ENCODE data around the gene MAU2.

MAU2 gene, protein sequence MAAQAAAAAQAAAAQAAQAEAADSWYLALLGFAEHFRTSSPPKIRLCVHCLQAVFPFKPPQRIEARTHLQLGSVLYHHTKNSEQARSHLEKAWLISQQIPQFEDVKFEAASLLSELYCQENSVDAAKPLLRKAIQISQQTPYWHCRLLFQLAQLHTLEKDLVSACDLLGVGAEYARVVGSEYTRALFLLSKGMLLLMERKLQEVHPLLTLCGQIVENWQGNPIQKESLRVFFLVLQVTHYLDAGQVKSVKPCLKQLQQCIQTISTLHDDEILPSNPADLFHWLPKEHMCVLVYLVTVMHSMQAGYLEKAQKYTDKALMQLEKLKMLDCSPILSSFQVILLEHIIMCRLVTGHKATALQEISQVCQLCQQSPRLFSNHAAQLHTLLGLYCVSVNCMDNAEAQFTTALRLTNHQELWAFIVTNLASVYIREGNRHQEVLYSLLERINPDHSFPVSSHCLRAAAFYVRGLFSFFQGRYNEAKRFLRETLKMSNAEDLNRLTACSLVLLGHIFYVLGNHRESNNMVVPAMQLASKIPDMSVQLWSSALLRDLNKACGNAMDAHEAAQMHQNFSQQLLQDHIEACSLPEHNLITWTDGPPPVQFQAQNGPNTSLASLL

DNA sequence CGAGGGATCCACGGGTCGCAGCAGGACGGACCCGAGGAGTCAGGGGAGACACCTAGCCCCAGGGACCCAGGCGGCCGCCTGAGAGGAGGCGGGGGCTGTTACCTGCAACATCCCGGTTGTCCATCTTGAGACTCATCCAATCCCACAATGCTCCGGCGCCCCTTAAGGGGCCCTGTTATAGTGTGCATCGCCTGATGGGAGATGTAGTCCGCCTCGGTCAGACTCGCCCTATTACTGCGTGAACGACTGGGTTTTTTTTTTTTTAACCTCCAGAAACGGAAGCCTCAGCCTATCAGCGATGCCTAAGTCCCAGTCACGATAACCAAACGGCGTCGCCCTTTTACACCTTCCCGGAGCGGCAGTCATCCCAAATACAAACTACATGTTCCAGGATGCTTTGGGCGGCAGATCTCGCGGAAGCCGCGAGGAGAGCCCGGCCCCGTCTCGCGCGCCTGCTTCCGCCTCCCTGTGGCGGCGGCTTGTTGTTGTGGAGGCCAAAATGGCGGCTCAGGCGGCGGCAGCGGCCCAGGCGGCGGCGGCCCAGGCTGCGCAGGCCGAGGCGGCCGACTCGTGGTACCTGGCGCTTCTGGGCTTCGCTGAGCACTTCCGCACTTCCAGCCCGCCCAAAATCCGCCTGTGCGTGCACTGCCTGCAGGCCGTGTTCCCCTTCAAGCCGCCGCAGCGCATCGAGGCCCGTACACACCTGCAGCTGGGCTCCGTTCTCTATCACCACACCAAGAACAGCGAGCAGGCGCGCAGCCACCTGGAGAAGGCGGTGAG, at the start of gene MAU2, which contains the start of gene SUGP1:
Gene MAU2 (plus strand): TSS at position 469 of the 780 bp plus-strand sequence. CDS start 31 bp downstream, at position 500.
Gene SUGP1 (minus strand): TSS at position 149 of the 780 bp plus-strand sequence. CDS start 13 bp downstream, at position 136.
- Histone ChIP-seq H3K4me3 (ENCODE audit: low read depth in 1 of 5, low read length in 5 of 5) (peak within 1 kb of the TSS; percentile 82 to 99 (median 94)), H3K9ac (ENCODE audit: low read length in 5 of 5) (peak within 1 kb of the TSS; percentile 89 to 100 (median 99)), H3K9me3 (ENCODE audit: control insufficient read depth in 5 of 5, low read length in 5 of 5) (no peaks in the 10 kb centered on the region), H3K27ac (ENCODE audit: low read depth, low read length) (peak within 1 kb of the TSS; percentile 87), H3K36me3 (ENCODE audit: control insufficient read depth in 5 of 5, insufficient read depth in 5 of 5, low read length in 5 of 5) (peaks cover 0 to 32% (median 23%) of the 10 kb centered on the region in 5 donors), H3K4me1 (ENCODE audit: control insufficient read depth in 5 of 5, insufficient read depth in 5 of 5, low read length in 5 of 5) (peaks cover 2 to 36% (median 27%) of the 10 kb centered on the region in 5 donors), H3K27me3 (ENCODE audit: control insufficient read depth in 5 of 5, insufficient read depth in 4 of 5, low read length in 5 of 5) (no peaks in the 10 kb centered on the region)

DNA sequence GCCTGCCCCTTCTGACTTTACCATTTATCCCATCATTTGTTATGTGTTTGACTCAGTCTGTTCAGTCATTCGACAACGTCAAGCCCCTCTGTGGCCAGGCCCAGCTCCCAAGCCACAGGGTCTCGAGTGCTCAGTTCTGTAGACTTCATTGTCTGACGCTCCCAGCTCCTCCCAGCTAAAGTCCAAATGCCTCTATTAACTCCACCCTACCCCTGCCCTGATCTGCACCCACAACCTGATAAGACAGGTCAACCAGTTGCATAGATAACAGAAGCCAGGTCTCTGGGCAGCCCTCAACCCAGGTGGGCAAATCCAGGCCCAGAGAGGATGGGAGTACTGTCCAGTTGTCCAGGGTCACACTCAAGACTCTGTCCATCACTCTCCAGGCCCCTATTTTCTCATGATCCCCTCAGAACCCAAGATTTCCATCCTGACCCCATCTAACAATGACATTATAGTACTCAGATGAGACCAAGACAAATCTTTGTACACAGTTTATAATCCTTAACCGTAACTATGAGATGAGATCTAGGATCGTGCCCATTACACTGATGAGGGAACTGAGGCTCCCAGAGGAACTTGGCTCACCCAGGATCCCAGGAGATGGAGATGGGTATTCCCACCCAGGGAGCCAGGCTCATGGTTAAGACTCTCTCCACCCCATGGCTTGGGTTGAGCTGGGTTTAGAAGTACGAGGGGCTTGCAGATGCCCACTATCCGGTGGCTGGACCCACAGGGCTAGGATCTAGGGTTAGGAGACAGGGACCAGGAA, 48.6 kb upstream of the MAU2 start:
- Histone ChIP-seq H3K4me3 (ENCODE audit: low read depth in 1 of 5, low read length in 5 of 5) (no peak overlapping the region), H3K9me3 (ENCODE audit: control insufficient read depth in 5 of 5, low read length in 5 of 5) (no peaks in the 10 kb centered on the region), H3K4me1 (ENCODE audit: control insufficient read depth in 5 of 5, insufficient read depth in 5 of 5, low read length in 5 of 5) (peaks cover 0 to 10% (median 0%) of the 10 kb centered on the region in 5 donors), H3K27me3 (ENCODE audit: control insufficient read depth in 5 of 5, insufficient read depth in 4 of 5, low read length in 5 of 5) (peaks cover 4 to 22% (median 9%) of the 10 kb centered on the region in 5 donors), H3K27ac (ENCODE audit: low read depth, low read length) (no peak overlapping the region), H3K36me3 (ENCODE audit: control insufficient read depth in 5 of 5, insufficient read depth in 5 of 5, low read length in 5 of 5) (peaks cover 0 to 22% (median 20%) of the 10 kb centered on the region in 5 donors), H3K9ac (ENCODE audit: low read length in 5 of 5) (no peak overlapping the region)

DNA sequence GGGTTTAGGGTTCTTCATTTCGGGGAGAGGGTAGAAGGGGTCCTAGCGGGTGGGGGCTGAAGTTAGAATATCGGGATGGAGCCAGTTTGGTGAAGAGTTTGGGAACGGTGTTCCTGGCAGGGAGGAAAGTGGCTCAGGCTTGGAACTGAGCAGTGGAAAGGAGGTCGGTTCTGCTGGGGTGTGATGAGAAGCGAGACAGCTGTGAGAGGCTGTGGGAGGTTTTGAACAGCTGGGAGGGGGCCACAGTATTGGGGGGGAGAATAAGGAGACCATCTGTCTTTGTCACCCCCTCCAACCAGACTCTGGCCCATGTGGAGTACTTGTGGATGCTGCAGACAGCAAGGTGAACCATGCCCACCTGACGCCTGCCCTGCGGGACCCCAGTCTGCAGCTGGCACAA, 46.5 kb upstream of the MAU2 start:
- Histone ChIP-seq H3K9ac (ENCODE audit: low read length in 5 of 5) (no peak overlapping the region), H3K9me3 (ENCODE audit: control insufficient read depth in 5 of 5, low read length in 5 of 5) (no peaks in the 10 kb centered on the region), H3K4me3 (ENCODE audit: low read depth in 1 of 5, low read length in 5 of 5) (no peak overlapping the region), H3K27ac (ENCODE audit: low read depth, low read length) (no peak overlapping the region), H3K4me1 (ENCODE audit: control insufficient read depth in 5 of 5, insufficient read depth in 5 of 5, low read length in 5 of 5) (peaks cover 0 to 10% (median 0%) of the 10 kb centered on the region in 5 donors), H3K36me3 (ENCODE audit: control insufficient read depth in 5 of 5, insufficient read depth in 5 of 5, low read length in 5 of 5) (peaks cover 0 to 43% (median 40%) of the 10 kb centered on the region in 5 donors), H3K27me3 (ENCODE audit: control insufficient read depth in 5 of 5, insufficient read depth in 4 of 5, low read length in 5 of 5) (peaks cover 4 to 22% (median 9%) of the 10 kb centered on the region in 5 donors)

DNA sequence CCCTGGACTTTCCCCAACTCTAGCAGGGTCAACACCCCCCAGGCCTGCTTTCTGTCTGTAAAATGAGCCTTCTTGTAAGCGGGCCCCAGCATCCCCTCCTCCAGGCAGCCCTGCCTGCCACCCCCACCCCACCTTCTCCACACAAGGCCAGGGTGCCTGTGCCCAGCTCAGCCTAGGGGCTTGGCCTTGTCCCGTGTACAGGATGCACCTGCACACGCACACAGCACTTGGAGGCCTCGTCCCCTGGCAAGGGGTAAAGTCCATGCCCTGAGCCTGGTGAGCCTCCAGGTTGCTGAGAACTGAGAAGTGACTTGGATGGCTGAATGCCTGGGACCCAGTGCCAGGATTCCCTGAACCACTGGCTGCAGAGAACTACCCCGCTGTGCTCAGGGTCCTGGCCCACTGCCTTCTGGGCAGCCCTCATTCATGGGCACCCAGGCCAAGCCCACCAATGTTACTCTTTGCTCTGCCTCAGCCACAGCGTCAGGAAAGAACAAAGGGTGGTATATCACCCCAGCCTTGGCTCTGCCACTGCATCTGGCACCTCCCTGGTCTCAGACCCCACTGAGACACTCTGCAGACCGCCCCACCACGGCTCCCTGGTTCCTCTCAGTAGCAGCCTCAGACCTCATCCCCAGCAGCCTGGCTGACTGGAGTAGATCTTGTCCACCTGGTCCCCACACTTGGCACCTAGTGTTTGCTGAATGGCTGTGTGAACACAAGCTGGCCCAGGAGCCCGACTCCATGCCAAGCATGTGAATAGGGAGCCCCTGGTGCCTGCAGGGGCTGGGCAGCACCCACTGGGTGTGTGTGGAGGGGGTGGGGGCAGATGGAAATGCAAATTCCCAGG, 45.7 kb upstream of the MAU2 start:
- Histone ChIP-seq H3K27ac (ENCODE audit: low read depth, low read length) (no peak overlapping the region), H3K36me3 (ENCODE audit: control insufficient read depth in 5 of 5, insufficient read depth in 5 of 5, low read length in 5 of 5) (peaks cover 0 to 51% (median 48%) of the 10 kb centered on the region in 5 donors), H3K9me3 (ENCODE audit: control insufficient read depth in 5 of 5, low read length in 5 of 5) (no peaks in the 10 kb centered on the region), H3K9ac (ENCODE audit: low read length in 5 of 5) (no peak overlapping the region), H3K27me3 (ENCODE audit: control insufficient read depth in 5 of 5, insufficient read depth in 4 of 5, low read length in 5 of 5) (peaks cover 4 to 22% (median 9%) of the 10 kb centered on the region in 5 donors), H3K4me3 (ENCODE audit: low read depth in 1 of 5, low read length in 5 of 5) (no peak overlapping the region), H3K4me1 (ENCODE audit: control insufficient read depth in 5 of 5, insufficient read depth in 5 of 5, low read length in 5 of 5) (peaks cover 0 to 10% (median 0%) of the 10 kb centered on the region in 5 donors)

DNA sequence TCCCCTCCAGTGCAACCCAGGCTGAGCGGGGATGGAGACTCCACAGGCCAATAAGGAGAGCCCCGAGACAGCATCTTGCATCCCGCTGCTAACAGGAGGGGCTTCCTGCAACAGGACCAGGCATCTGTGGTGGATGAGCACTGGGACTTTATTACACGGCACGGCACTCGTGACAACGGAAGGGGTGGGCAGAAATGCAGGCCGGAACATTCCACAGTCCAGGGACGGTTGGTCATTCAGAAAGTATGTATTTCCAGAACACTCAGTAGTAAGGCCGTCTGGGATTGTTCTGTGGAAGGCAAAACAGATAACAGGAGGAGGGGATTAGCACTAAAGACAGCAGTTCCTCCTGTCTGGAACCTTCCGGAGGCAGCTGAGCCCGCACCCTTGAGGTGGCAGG, 44.2 kb upstream of the MAU2 start:
- peaks cover 4 to 22% (median 9%) of the 10 kb centered on the region in 5 donors for H3K27me3 ChIP-seq (ENCODE audit: control insufficient read depth in 5 of 5, insufficient read depth in 4 of 5, low read length in 5 of 5)
- H3K27ac ChIP-seq (ENCODE audit: low read depth, low read length) = no peak overlapping the region
- peaks cover 0 to 10% (median 0%) of the 10 kb centered on the region in 5 donors for H3K4me1 ChIP-seq (ENCODE audit: control insufficient read depth in 5 of 5, insufficient read depth in 5 of 5, low read length in 5 of 5)
- no peaks in the 10 kb centered on the region for H3K9me3 ChIP-seq (ENCODE audit: control insufficient read depth in 5 of 5, low read length in 5 of 5)
- no peak overlapping the region for H3K4me3 ChIP-seq (ENCODE audit: low read depth in 1 of 5, low read length in 5 of 5)
- H3K9ac ChIP-seq (ENCODE audit: low read length in 5 of 5) = no peak overlapping the region
- H3K36me3 ChIP-seq (ENCODE audit: control insufficient read depth in 5 of 5, insufficient read depth in 5 of 5, low read length in 5 of 5) = peaks cover 0 to 65% (median 63%) of the 10 kb centered on the region in 5 donors

DNA sequence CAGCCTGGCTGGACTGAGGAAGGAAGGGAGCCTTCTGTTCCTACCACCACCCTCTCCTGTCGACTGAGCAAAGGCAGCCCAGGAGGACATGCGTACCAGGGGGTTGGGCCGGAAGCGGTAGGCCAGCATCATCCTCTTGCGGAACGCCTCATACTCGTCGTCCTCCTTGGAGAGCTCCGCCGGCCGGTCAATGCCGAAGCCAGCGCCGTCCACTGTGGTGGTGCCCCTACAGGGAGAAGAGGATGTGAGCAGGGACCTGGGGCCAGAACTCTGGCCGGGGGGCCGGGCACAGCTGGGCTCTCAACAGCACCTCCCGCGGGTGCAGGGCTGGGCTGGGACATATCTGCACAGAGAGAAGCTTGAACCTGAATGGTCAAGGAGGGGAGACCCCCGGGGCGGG, 43.8 kb upstream of the MAU2 start:
- no peak overlapping the region for H3K4me3 ChIP-seq (ENCODE audit: low read depth in 1 of 5, low read length in 5 of 5)
- H3K9me3 ChIP-seq (ENCODE audit: control insufficient read depth in 5 of 5, low read length in 5 of 5) = no peaks in the 10 kb centered on the region
- H3K27me3 ChIP-seq (ENCODE audit: control insufficient read depth in 5 of 5, insufficient read depth in 4 of 5, low read length in 5 of 5) = peaks cover 4 to 20% (median 9%) of the 10 kb centered on the region in 5 donors
- H3K9ac ChIP-seq (ENCODE audit: low read length in 5 of 5) = no peak overlapping the region
- H3K4me1 ChIP-seq (ENCODE audit: control insufficient read depth in 5 of 5, insufficient read depth in 5 of 5, low read length in 5 of 5) = peaks cover 0 to 10% (median 0%) of the 10 kb centered on the region in 5 donors
- no peak overlapping the region for H3K27ac ChIP-seq (ENCODE audit: low read depth, low read length)
- H3K36me3 ChIP-seq (ENCODE audit: control insufficient read depth in 5 of 5, insufficient read depth in 5 of 5, low read length in 5 of 5) = peaks cover 0 to 69% (median 68%) of the 10 kb centered on the region in 5 donors

DNA sequence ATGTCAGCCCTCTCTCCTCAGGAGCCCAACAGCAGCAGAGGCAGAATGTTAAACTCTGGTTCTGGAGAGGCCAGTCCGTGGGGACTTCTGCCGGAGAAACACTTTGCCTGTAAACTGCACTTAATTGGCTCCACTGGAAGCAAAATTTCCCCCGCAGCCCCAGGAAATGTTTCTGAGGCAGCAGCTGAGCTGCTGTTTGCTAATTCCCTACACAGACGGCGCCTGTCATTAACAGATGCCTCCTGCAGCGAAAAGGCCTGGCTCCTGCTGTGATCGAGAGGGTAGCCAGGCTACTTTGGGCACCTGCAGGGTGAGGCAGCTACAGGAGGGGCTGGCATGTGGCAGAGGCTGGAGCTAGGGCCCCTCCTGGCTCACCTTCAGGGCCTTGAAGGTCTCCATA, 42.3 kb upstream of the MAU2 start:
- Histone ChIP-seq H3K4me3 (ENCODE audit: low read depth in 1 of 5, low read length in 5 of 5) (no peak overlapping the region), H3K27me3 (ENCODE audit: control insufficient read depth in 5 of 5, insufficient read depth in 4 of 5, low read length in 5 of 5) (peaks cover 4 to 11% (median 5%) of the 10 kb centered on the region in 5 donors), H3K36me3 (ENCODE audit: control insufficient read depth in 5 of 5, insufficient read depth in 5 of 5, low read length in 5 of 5) (peaks cover 0 to 78% (median 71%) of the 10 kb centered on the region in 5 donors), H3K9ac (ENCODE audit: low read length in 5 of 5) (no peak overlapping the region), H3K4me1 (ENCODE audit: control insufficient read depth in 5 of 5, insufficient read depth in 5 of 5, low read length in 5 of 5) (peaks cover 0 to 3% (median 0%) of the 10 kb centered on the region in 5 donors), H3K9me3 (ENCODE audit: control insufficient read depth in 5 of 5, low read length in 5 of 5) (no peaks in the 10 kb centered on the region), H3K27ac (ENCODE audit: low read depth, low read length) (no peak overlapping the region)

DNA sequence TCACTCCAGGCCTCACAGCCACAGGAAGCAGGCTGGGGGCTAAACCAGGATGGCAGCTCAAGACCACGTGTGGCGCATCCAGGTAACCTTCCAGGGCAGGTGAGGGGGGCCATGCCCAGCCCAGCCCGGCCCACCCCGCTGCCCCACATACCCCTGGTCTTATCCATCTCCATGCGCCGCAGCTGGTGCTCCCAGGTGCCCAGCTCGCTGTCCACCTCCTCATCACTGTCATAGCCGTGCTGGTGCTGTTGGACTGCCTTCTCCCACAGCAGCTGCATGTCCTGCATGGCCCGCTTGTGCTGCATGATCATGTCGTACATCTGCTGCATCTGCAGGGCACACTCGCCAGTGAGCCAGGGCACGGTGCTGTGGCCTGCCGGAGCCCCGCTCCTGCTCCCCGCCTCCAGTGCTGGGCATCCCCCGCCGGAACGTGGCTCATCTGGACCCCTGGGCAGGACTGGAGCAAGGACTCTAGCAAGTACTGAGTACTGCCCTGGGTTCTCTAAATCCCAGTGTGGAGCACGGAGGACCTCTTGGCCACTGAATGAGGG, 41.5 kb upstream of the MAU2 start:
- H3K27me3 ChIP-seq (ENCODE audit: control insufficient read depth in 5 of 5, insufficient read depth in 4 of 5, low read length in 5 of 5) = peaks cover 0 to 7% (median 0%) of the 10 kb centered on the region in 5 donors
- H3K36me3 ChIP-seq (ENCODE audit: control insufficient read depth in 5 of 5, insufficient read depth in 5 of 5, low read length in 5 of 5) = peaks cover under 1 to 86% (median 72%) of the 10 kb centered on the region in 5 donors
- H3K27ac ChIP-seq (ENCODE audit: low read depth, low read length) = no peak overlapping the region
- H3K9me3 ChIP-seq (ENCODE audit: control insufficient read depth in 5 of 5, low read length in 5 of 5) = no peaks in the 10 kb centered on the region
- no peaks in the 10 kb centered on the region for H3K4me1 ChIP-seq (ENCODE audit: control insufficient read depth in 5 of 5, insufficient read depth in 5 of 5, low read length in 5 of 5)
- H3K9ac ChIP-seq (ENCODE audit: low read length in 5 of 5) = no peak overlapping the region
- no peak overlapping the region for H3K4me3 ChIP-seq (ENCODE audit: low read depth in 1 of 5, low read length in 5 of 5)

Measured in subcutaneous abdominal adipose tissue (tissue), 5 donors.